ENCODE measurements around the gene MUTYH.
A peak's percentile ranks its signal among the peaks of the same experiment; 100 is the strongest.
"Not testable (repeated sequence)": the region's sequence is repeated elsewhere in the genome, so short reads cannot be mapped to it uniquely, and the experiment has no call there.

MUTYH gene

GRCh38 chr1:45339789-45340558 lies at the start of gene MUTYH, which contains the start of gene TOE1:
TSS of gene MUTYH (minus strand) at chr1:45340440. CDS start at chr1:45334505, 5,935 bp downstream.
TSS of gene TOE1 (plus strand) at chr1:45340170. CDS start at chr1:45340253, 83 bp downstream.
- peak; percentile 98 for DNase-seq

- DNase-seq, result no peak
These were observed 46.0 kb upstream of the MUTYH start for GRCh38 chr1:45386219-45386618.

GRCh38 chr1:45385302-45385701 lies 45.1 kb upstream of the MUTYH start:
- no peak for DNase-seq

GRCh38 chr1:45384213-45384612 lies 44.0 kb upstream of the MUTYH start:
- not testable (repeated sequence) for DNase-seq

- DNase-seq, result no peak
These were observed 43.0 kb upstream of the MUTYH start for GRCh38 chr1:45383191-45383590.

GRCh38 chr1:45381243-45381642 lies 41.0 kb upstream of the MUTYH start:
- DNase-seq, result no peak

GRCh38 chr1:45380730-45381129 lies 40.5 kb upstream of the MUTYH start:
- no peak for DNase-seq

- DNase-seq, result no peak
These were observed 39.9 kb upstream of the MUTYH start for GRCh38 chr1:45380125-45380524.

- DNase-seq, result no peak
These were observed 39.3 kb upstream of the MUTYH start for GRCh38 chr1:45379524-45379923.

- DNase-seq, result no peak
These were observed 37.9 kb upstream of the MUTYH start for GRCh38 chr1:45378184-45378583.

GRCh38 chr1:45375104-45376090 lies 35.2 kb upstream of the MUTYH start:
- peak; percentile 24 for DNase-seq

GRCh38 chr1:45373573-45373972 lies 33.3 kb upstream of the MUTYH start:
- DNase-seq, result no peak

GRCh38 chr1:45370575-45370974 lies 30.3 kb upstream of the MUTYH start:
- no peak for DNase-seq

- no peak for DNase-seq
These were observed 24.8 kb upstream of the MUTYH start for GRCh38 chr1:45365051-45365450.

- DNase-seq, result no peak
These were observed 24.1 kb upstream of the MUTYH start for GRCh38 chr1:45364294-45364693.

GRCh38 chr1:45360981-45361380 lies 20.7 kb upstream of the MUTYH start:
- DNase-seq, result not testable (repeated sequence)

- peak; percentile 88 for DNase-seq
These were observed 19.8 kb upstream of the MUTYH start for GRCh38 chr1:45359882-45360513.

GRCh38 chr1:45356186-45356585 lies 15.9 kb upstream of the MUTYH start:
- no peak for DNase-seq

- no peak for DNase-seq
These were observed 15.4 kb upstream of the MUTYH start for GRCh38 chr1:45355683-45356082.

- DNase-seq, result no peak
These were observed 14.6 kb upstream of the MUTYH start for GRCh38 chr1:45354838-45355237.

- DNase-seq, result peak; percentile 30
These were observed 13.4 kb upstream of the MUTYH start for GRCh38 chr1:45353685-45354084.

- DNase-seq, result no peak
These were observed 11.3 kb upstream of the MUTYH start for GRCh38 chr1:45351508-45351907.
